Skeletal muscle tissue (tissue), 4 donors: ENCODE results near the gene GGN. TPM values are rescaled to one million over a fixed set of nuclear protein-coding genes. Genes with fewer than 3 reads are reported as not detected.
"Not testable (repeated sequence)": the region's sequence is repeated elsewhere in the genome, so short reads cannot be mapped to it uniquely, and the experiment has no call there.

Experiments used
- H3K27ac ChIP-seq: one replicate; pipeline ENCODE4 v1.7.0; 2013; ENCODE audit warnings: mild to moderate bottlenecking, low read depth, low read length, inconsistent platforms
- H3K27me3 ChIP-seq, 3 donors: one replicate each; pipeline ENCODE4 v1.7.0; 2013; ENCODE audit warnings: low read length in 3 of 3; ENCODE audit not compliant: control insufficient read depth in 3 of 3, insufficient read depth in 3 of 3
- H3K36me3 ChIP-seq, 3 donors: one replicate each; pipeline ENCODE4 v1.7.0; 2013; ENCODE audit warnings: low read length in 3 of 3; ENCODE audit not compliant: control insufficient read depth in 3 of 3, insufficient read depth in 3 of 3
- H3K4me1 ChIP-seq, 3 donors: one replicate each; pipeline ENCODE4 v1.7.0; 2013; ENCODE audit warnings: low read length in 3 of 3, mild to moderate bottlenecking in 3 of 3; ENCODE audit not compliant: control insufficient read depth in 3 of 3, insufficient read depth in 3 of 3
- H3K4me3 ChIP-seq, 3 donors: one replicate each; pipeline ENCODE4 v1.7.0; 2013; ENCODE audit warnings: low read length in 3 of 3
- H3K9ac ChIP-seq, 3 donors: one replicate each; pipeline ENCODE4 v1.7.0; 2013; ENCODE audit warnings: low read length in 3 of 3, mild to moderate bottlenecking in 3 of 3, moderate library complexity in 2 of 3, low read depth in 1 of 3
- H3K9me3 ChIP-seq, 3 donors: one replicate each; pipeline ENCODE4 v1.7.0; 2013; ENCODE audit warnings: low read length in 3 of 3; ENCODE audit not compliant: control insufficient read depth in 3 of 3
- total RNA-seq: library from RNA; depleted of rRNA; stranded (reverse); fragments of >200 nt; gene quantifications from one replicate; pipeline ENCODE4 v1.2.3, GENCODE V29; 2014
- donor health status: Osteomylitis.

Gene GGN
- total RNA-seq, 1 donor from 2014 or later, result not detected

DNA sequence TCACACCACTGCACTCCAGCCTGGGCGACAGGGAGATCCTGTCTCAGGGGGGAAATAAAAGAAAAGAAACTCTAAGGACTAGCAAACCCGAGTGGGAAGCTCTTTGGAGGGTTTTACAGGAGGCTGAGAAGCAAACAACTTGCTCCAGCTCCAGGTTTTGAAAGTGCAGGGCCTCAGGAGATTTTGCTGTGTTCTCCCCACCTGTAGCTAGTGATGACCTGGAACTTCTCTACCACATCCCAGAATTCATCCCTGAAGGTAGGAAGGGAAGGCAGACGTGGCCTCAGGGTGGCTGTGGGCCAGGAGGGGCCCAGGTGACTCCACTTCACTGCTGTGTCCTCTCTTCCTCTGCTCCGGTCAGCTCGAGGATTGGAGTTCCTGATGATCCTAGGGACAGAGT, 29.8 kb downstream of the GGN start:
- H3K4me3 ChIP-seq, result no peak overlapping the region
- H3K9ac ChIP-seq, result no peak overlapping the region
- peaks cover 4 to 15% (median 12%) of the 10 kb centered on the region in 3 donors for H3K4me1 ChIP-seq
- H3K36me3 ChIP-seq, result no peaks in the 10 kb centered on the region
- peaks cover 34 to 61% (median 39%) of the 10 kb centered on the region in 3 donors for H3K27me3 ChIP-seq
- no peak overlapping the region for H3K27ac ChIP-seq
- H3K9me3 ChIP-seq, result no peaks in the 10 kb centered on the region

DNA sequence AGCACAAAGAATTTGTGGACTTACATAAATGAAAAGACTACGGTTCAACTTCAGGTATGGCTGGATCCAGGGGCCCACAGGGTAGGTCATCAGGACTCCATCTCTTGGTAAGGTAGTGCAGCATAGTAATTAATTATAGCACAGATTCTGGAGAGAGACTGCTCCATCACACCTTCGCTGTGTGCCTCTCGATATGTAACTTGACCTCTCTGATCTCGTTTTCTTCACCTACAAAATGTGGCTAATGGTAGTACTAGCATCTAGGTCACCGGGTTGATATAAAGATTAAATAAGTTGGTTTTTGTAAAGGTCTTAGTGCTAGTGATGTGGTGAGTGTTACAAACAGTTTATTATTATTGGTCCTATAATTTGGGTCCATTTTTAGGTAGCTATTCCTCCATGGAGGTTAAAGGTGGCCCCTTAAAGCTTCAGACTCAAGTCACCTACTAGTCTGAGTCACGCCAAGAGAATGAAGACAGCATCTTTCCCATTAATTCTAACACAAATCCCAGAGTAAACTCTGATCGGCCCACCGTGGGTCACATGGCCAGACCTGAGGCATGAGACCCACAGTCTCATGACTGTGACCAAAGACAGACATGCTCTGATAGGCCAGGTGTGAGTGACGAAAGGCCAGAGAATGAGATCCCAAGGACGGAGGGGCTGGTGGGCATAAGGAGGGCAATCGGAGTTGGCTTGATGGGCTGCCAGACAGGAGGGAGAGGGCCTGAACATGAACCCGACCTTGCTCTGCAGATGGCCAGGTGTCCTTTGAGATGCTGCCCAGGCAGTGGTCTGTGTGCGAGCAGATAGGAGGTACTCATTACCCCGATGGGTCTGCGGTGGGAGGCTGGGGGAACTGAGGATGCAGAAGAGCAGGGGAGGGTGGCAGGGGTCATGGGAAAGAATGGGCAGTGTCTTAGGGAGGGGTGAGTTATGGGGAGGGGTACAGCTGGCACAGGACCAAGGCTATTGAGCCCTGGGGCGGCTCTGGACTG, 31.8 kb downstream of the GGN start:
- Histone ChIP-seq H3K4me3 (no peak overlapping the region), H3K27ac (no peak overlapping the region), H3K4me1 (peaks cover 0 to under 1% (median under 1%) of the 10 kb centered on the region in 3 donors), H3K27me3 (peaks cover 42 to 64% (median 47%) of the 10 kb centered on the region in 3 donors), H3K9ac (no peak overlapping the region), H3K36me3 (no peaks in the 10 kb centered on the region), H3K9me3 (no peaks in the 10 kb centered on the region)

DNA sequence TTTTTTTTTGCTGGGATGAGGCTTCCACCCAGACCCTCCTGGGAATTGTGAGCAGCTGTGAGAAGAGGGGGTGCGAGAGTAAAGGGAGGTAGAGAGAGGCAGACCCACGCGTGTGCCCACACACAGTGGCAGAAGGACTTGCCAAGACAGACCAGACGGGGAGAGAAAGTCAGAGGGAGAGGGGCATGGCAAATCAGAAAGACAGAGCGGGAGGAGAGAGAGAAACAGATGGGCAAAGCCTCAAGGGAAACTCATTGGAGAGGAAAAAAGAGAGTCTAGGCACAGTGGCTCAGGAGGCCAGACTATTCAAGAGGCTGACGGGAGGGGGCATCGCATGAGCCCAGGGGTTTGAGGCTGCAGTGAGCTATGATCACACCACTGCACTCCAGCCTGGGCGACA, 35.2 kb downstream of the GGN start:
- peaks cover 26 to 41% (median 28%) of the 10 kb centered on the region in 3 donors for H3K27me3 ChIP-seq
- H3K4me3 ChIP-seq, result no peak overlapping the region
- no peak overlapping the region for H3K9ac ChIP-seq
- H3K36me3 ChIP-seq, result no peaks in the 10 kb centered on the region
- H3K4me1 ChIP-seq, result no peaks in the 10 kb centered on the region
- no peaks in the 10 kb centered on the region for H3K9me3 ChIP-seq
- H3K27ac ChIP-seq, result no peak overlapping the region

DNA sequence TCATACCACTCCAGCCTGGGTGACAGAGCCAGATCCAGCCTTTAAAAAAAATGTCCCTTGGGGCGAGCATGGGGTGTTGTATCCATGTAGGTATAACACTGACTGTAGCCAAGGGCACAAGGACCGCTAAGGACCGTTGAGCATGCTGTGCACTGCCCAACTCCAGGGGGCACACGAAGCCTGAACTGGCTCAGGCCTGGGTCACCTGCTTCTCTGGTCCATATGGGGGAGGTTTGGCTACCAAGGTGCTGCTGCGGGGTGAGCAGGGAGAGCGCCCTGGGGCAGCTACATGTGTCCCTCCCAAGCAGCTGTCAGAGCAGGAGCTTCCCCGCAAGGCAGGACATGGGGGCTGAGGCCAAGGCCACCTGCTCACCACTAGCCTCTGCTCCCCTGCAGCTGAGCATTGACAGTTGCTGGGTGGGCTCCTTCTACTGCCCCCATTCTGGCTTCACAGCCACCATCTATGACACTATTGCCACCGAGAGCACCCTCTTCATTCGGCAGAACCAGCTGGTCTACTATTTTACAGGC, 35.9 kb downstream of the GGN start:
- Histone ChIP-seq H3K27me3 (peaks cover 26 to 37% (median 28%) of the 10 kb centered on the region in 3 donors), H3K27ac (no peak overlapping the region), H3K36me3 (no peaks in the 10 kb centered on the region), H3K9ac (no peak overlapping the region), H3K9me3 (no peaks in the 10 kb centered on the region), H3K4me1 (no peaks in the 10 kb centered on the region), H3K4me3 (no peak overlapping the region)

DNA sequence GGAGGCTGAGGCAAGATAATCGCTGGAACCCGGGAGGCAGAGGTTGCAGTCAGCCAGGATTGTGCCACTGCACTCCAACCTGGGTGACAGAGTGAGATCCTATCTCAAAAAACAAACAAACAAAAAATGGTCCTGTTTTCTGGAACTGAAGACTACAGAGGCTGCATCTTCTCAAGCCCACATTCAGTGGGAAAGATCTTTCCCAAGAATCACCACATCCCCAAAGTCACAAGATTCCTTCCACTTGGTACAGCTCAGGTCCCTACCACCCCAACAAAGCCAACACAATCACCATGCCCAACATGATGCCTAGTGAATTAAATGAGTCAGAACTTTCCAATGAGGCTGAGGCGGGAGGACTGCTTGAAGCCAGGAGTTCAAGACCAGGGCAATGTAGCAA, 37.0 kb downstream of the GGN start:
- peaks cover 22 to 28% (median 22%) of the 10 kb centered on the region in 3 donors for H3K27me3 ChIP-seq
- no peaks in the 10 kb centered on the region for H3K9me3 ChIP-seq
- no peaks in the 10 kb centered on the region for H3K4me1 ChIP-seq
- no peaks in the 10 kb centered on the region for H3K36me3 ChIP-seq
- H3K9ac ChIP-seq, result no peak overlapping the region
- no peak overlapping the region for H3K4me3 ChIP-seq
- no peak overlapping the region for H3K27ac ChIP-seq

DNA sequence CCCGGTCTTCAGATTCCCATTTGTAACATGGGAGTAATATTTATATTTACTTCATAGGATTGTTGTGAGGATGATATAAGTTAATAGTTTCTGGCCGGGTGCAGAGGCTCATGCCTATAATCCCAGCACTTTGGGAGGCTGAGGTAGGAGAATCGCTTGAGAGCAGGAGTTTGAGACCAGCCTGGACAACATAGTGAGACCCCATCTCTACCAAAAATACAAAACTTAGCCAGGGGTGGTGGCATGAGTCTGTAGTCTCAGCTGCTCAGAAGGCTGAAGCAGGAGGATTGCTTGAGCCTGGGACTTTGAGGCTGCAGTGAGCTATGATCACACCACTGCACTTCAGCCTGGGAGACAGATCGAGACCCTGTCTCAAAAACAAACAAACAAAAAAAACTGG, 41.0 kb downstream of the GGN start:
- H3K4me1 ChIP-seq, result no peaks in the 10 kb centered on the region
- no peak overlapping the region for H3K4me3 ChIP-seq
- H3K9ac ChIP-seq, result no peak overlapping the region
- peaks cover 0 to 4% (median 4%) of the 10 kb centered on the region in 3 donors for H3K36me3 ChIP-seq
- no peaks in the 10 kb centered on the region for H3K9me3 ChIP-seq
- H3K27ac ChIP-seq, result no peak overlapping the region
- H3K27me3 ChIP-seq, result peaks cover 4 to 8% (median 6%) of the 10 kb centered on the region in 3 donors

DNA sequence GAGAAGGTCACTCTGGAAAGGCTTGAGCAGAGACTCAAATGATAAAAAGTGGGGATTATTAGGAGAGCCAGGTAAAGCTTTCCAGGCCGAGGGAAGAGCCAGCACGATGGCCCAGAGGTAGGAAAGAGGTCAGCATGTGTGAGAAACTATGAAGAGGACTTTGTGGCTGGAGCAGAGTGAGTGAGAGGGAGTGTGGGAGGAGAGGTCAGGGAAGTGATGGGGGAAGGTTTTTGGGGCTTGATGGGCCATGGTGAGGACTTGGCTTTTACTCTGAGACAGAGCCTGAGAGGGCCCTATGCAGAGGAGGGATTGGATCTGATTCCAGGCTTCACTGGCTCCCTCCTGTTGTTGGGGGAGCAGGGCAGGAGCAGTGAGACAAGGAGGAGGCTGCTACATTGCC, 46.9 kb downstream of the GGN start:
- Histone ChIP-seq H3K9ac (no peak overlapping the region), H3K4me1 (peaks cover 9% of the 10 kb centered on the region in 3 donors), H3K36me3 (peaks cover 0 to 4% (median 4%) of the 10 kb centered on the region in 3 donors), H3K9me3 (no peaks in the 10 kb centered on the region), H3K4me3 (no peak overlapping the region), H3K27ac (no peak overlapping the region), H3K27me3 (no peaks in the 10 kb centered on the region)

DNA sequence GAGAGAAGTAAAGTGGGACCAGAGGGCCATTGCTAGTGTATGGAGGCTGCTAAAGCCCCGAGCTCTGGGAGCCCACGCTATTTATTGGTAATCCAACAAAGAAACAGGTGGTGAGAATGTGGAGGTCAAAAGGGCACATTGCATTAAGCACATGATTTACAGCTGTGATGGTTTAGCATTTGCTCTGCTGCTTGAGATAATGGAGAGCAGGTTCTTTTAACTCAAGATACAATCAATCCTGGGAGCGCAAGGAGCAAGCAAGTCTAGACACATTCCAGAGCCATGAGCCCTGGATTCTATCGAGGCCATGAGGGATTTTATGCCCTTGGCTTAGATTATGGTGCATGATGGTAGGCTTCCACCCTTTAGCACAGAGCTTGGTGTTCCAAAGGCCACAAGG, 48.8 kb downstream of the GGN start:
- H3K4me1 ChIP-seq, H3K9ac ChIP-seq, H3K27me3 ChIP-seq, H3K36me3 ChIP-seq, H3K9me3 ChIP-seq, H3K27ac ChIP-seq, H3K4me3 ChIP-seq: not testable (repeated sequence)

DNA sequence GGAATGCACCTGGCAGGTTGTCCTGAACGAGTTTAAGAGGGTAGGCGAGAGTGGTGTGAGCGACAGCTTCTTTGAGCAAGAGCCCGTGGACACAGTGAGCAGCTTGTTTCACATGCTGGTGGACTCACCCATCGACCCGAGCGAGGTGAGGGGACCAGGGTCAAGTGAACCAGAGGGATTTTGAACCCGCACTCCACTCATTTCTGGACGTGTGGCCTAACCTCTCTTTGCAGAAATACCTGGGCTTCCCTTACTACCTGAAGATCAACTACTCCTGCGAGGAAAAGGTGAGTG, 50.5 kb downstream of the GGN start:
- Histone ChIP-seq H3K4me3 (peak overlapping the region; percentile 92 to 93 (median 93)), H3K9me3 (no peaks in the 10 kb centered on the region), H3K4me1 (peaks cover 9% of the 10 kb centered on the region in 3 donors), H3K27me3 (no peaks in the 10 kb centered on the region), H3K36me3 (no peaks in the 10 kb centered on the region), H3K9ac (peak overlapping the region; percentile 72 to 85 (median 85)), H3K27ac (peak overlapping the region; percentile 98)

DNA sequence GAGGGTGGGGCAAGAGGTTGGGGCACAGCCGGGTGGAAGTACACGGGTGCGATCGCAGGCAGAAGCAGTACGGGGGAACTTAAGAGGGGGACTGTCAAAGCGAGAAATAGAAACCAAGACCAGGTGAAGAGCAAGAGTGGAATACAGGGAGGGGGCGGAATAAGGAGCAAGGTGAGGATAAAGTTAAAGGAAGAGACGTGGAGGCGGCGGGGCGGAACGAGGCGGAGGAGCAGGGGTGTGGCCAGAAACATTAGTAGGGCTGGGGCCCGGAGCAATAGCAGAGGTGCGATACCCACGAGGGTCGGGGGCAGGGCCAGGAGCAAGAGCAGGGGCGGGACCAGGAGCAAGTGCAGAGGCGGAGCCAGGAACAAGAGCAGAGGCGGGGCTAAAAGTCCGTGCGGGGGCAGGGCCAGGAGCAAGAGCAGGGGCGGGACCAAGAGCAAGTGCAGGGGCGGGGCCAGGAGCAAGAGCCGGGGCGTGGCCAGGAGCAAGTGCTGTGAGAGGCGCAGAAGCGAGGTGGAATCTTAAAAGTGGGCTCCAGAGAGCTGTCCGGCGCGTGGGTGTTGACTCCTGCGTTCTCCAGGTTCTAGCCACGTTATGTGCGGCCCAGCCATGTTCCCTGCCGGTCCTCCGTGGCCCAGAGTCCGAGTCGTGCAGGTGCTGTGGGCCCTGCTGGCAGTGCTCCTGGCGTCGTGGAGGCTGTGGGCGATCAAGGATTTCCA, 51.0 kb downstream of the GGN start:
- Histone ChIP-seq H3K27ac (peak overlapping the region; percentile 98), H3K4me1 (peaks cover 9% of the 10 kb centered on the region in 3 donors), H3K4me3 (peak overlapping the region; percentile 92 to 93 (median 93)), H3K9me3 (no peaks in the 10 kb centered on the region), H3K27me3 (no peaks in the 10 kb centered on the region), H3K9ac (peak overlapping the region; percentile 85), H3K36me3 (no peaks in the 10 kb centered on the region)
